DMS 273 treated with DMSO at 0.1 percent for 48 hours (cell line): ENCODE results near the gene TRNT1.

ENCODE experiments used
- DNase-seq: peaks from one replicate; lab custom pipeline; 2025; lab: John Stamatoyannopoulos, UW

The TRNT1 gene

DNA sequence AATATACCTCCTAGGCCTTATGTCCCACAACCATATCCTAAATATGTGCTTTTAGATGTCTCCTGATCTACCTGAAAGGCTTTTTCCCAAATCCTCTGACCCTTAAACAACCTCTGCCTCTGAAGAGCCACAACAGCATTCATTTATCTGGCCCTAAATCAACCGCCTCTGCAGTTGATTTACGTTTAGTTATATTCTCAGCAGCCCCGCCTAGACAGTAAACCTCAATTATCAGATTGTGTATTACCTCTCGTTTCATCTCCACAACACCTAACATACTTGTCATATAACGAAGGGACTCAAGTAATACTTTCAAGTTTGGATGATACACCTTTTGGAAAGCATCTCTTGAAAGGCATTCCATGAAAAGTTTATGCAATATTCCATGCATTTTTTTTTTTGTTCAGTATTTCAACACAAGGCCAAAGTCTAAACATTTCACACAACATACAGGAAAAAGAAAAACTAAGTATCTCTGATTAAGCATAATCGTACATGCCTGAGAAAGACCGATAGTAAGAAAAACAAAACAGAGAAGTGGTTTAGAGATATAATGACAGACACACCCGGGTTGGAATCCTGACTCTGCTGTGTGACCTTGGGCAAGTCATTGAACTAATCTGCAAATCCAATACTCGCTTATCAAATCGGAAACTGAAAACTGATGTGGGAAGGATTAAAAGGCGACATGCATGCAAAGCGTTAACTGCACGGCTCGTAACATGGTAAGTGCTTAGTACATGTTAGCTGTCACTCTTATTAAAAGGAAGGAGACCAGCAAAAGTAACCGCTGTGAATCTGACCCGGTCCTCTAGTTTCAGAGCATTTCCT lies 52.0 kb downstream of the TRNT1 start:
- DNase-seq: no peak

DNA sequence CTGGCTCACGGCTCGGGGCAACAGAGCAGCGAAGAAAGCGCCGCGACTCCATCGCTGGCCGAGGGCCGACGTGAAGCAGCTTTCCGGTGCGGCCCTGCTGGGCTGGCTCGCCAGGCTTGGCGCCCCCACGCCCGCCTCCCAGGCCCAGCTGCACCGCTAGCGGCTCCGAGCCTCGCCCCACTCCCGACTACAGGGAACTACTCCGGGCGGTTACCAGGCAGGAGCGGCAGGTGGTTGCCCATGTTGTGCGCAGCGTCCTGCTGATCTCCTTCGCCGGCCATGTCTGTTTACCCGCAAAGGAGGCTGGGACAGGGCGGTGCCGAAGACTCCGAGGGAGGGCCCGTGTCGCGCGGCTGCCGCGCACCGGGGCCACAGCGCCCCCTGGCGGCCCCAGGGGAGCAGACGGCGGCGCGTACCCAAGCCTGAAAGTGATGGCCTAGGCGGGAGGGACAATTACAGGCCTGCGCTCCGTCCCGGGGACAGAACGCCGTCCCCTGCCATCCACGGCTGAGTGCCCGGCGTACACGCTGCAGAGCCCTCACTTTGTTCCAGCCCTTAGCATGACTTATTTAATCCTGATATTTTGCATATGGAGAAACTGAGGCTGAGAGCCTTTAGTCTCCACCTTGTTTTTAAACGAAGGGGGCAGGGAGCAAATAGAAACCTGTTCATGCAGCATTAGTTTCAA lies 52.8 kb downstream of the TRNT1 start, which contains the start of gene CRBN:
TSS of gene CRBN (minus strand) at position 285 of the 688 bp plus-strand sequence. CDS start at position 281, 4 bp downstream.
- peak; percentile 31 for DNase-seq

DNA sequence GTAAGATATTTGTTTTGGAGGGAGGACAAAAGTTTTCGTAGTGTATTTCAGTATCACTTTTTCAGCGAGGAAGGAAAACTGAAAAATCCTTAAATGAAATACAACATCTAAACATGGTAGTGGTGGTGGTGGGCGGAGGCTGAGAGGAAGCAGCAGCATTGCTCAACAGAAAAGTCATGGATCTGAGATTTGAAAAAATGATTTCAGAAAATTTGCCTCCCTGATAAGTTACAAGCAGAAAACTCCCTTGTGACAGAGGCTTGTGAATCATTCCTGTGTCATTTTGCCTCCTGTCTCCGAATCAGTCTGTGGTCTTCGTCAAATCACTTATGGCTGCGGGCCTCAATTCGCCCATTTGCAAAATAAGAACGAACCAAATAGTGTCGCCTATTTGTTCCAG lies 53.7 kb downstream of the TRNT1 start:
- DNase-seq: no peak

DNA sequence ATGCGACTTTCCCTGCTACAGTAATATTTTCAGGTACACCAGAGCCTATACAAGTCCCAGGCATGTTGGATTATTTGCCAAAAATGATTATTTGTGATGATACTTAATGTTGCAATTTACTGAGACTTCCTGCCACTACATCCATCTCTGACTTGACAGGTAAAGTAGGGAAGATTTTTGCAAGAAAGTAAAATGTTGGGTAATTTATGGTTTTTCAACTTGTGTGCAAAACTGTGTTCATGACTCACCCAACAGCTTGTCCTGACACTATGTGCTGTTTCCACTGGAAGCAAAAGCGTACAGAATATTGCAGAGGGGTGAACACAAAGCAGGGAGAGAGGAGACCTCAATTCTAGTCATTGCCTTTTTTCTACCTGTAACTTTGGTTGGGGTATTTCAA lies 58.1 kb downstream of the TRNT1 start:
- DNase-seq: no peak

DNA sequence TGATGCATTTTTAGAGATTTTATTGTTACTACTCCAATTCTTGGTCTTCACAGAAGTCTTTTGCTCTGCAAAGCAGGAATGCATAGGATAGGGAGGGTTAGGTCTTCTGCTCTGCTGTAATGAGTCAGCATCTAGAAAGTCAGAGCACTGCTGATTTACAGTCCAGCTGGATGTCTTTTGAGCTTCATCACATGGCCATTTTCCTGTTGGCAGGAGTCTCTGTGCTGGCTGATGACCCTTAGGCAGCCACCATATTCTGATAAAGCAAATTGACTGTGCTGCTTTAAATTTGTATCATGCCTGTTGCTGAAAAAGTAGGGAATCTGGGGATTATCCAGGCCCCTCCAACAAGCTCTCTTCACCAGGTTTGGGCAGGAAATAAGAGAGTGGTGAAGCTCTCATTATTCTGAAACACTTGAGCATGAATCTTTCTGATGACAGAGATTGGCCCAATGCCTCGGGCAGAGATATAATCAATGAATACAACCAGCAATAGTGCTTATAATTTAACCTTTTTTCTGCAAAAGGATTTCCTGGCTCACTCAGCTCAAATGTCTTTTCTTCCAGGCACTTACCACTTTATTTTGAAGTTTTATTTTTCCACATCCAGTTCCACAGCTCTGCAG lies 62.5 kb downstream of the TRNT1 start:
- no peak for DNase-seq

DNA sequence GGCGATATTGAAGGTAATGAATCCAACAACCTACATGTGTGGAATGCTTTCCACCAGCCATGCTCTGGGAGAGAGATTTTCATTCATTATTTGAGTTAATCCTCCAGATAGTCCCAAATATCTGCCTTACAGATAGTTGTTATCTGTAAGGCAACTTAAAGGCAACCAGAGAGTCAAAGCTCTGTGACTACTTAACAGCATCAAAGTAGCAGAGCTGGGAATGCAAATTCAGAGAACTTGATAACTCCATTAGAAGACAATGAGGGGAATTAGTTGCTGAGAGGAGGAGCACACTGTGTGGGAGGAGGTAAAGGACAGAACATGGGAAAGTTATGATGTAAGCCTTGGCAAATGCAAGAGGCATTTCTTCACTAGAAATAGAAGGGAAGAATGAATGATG lies 63.2 kb downstream of the TRNT1 start:
- DNase-seq: no peak

DNA sequence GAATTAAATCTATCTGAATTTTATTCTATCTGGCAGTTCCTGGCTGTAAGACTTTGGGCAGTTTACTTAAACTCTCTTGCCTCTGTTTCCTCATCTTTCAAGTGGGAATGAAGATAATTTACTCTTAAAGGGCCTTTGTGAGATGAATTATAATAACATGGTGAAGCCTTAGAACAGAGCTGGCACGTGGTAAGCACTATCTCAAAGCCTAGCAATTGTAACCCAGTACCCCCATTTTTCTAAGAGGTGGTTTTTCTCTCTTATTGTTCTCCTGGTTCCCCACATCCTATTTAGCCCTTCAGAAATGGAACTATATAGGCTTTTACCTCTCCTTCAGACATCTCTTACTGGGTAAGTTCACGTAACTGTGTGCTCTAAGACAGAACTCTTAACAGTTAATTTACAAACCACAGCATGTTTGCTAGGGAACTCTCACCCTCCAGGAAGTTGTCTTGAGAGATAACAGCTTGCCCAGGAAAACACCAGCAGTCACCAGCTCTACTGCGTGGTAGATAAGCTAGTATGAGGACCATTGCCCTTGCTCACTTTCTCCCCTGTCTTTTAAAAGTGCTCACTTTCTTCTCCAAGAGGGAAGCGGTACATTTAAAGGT lies 65.0 kb downstream of the TRNT1 start:
- DNase-seq: no peak

DNA sequence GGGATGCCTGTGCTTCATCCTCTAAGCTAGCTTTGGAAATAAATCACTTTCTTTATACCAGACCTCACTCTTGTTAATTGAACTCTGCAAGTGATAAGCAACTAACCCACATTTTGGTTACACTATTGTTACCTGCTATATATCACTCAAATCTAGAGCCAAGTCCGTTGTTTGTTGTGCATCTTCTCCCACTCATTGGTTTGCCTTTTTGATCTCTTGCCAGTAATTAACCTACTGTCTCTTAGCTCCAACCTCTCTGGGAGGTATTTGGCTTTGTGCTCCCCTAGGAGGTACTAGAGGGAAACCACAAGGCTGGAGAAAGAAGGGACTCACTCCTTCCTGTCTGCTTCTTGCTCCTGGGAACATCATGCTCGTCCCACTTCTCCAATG lies 65.5 kb downstream of the TRNT1 start:
- no peak for DNase-seq

DNA sequence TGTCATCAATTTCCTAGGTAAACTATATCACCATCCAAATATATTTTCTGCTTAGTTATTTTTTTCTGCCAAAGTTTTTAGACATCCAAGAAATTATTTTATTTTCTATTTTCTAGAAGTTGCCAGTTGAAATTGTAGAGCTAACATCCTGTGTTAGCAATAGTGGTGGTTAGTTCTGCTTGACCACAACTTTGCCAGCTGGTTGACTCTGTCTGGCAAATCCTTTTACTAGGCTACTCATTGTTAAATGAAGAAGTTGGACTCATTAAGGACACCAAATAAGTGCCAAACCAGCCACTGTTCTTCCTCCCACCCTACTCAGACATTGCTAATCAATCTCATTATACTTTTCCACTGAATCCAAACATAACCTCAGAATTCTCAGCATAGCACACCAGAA lies 68.1 kb downstream of the TRNT1 start:
- DNase-seq: no peak

DNA sequence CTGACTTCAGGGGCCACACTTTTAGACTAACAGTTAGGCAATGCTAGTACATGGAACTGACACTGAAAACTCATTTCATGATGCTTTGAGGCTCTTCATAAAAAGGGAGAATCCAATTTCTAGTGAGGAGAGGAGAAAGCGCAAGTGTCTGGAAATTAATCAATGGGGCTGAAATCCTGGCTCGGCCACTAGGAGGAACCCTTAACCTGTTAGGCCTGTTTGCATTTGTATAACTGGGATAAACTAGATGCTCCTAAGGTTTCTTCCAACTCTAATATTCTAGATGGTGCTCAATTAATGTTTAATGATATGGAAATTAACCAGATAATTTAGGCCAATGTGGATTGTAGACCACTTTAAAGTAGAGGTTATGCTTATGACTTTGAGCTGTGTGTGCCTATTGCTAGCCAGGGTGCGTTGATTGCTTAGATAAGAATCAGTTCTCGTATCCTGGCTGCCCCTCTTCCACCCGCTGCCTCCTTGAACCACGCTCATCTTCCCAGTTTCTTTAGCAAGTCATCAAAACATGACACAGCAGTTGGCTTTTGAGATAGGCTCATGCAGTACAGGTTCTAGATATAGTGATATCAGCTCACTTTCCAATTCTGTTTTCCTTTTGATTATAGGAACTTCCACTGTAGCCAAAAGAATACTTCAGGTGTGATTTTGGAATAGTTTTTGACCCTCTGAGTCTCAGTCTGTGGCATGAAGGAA lies 69.6 kb downstream of the TRNT1 start:
- DNase-seq: no peak
